Progenitor cell of endocrine pancreas (in vitro differentiated cells): ENCODE measurements around the gene EMX2. TPM values are rescaled to one million over a fixed set of nuclear protein-coding genes. Genes with fewer than 3 reads are reported as not detected.

Source experiments
- DNase-seq: peaks from one replicate; pipeline ENCODE4 v3.0.0; 2021; ENCODE audit warnings: low spot score; ENCODE audit not compliant: unreplicated experiment
- H3K27ac Mint-ChIP-seq: 2 replicates; pipeline ENCODE4 v1.8.0; 2021; ENCODE audit warnings: mild to moderate bottlenecking, moderate library complexity, mixed read lengths
- H3K27me3 Mint-ChIP-seq: 2 replicates; pipeline ENCODE4 v1.8.0; 2021; ENCODE audit warnings: mixed read lengths
- H3K36me3 Mint-ChIP-seq: 2 replicates; pipeline ENCODE4 v1.8.0; 2022; ENCODE audit warnings: mixed read lengths; ENCODE audit not compliant: insufficient read depth
- H3K4me1 Mint-ChIP-seq: 2 replicates; pipeline ENCODE4 v1.8.0; 2021; ENCODE audit warnings: low read depth, mixed read lengths
- H3K4me3 Mint-ChIP-seq: 2 replicates; pipeline ENCODE4 v1.8.0; 2021; ENCODE audit warnings: low read depth, mild to moderate bottlenecking, moderate library complexity, mixed read lengths
- H3K9me3 Mint-ChIP-seq: 2 replicates; pipeline ENCODE4 v1.8.0; 2021; ENCODE audit warnings: low read depth, mixed read lengths
- total RNA-seq: library from RNA; stranded (reverse); gene quantifications from 2 replicates; pipeline ENCODE4 v1.2.1, GENCODE V29; 2021
- TF ChIP-seq, protein P1 (sequence below): fragments of 200-600 bp; sonication (generic); IDR thresholded peaks from one replicate; pipeline ENCODE4 v1.5.0; 2021; ENCODE audit warnings: antibody characterized with exemption, mild to moderate bottlenecking; ENCODE audit not compliant: unreplicated experiment

The EMX2 gene
- total RNA-seq, 1 donor from 2014 or later, result not detected

DNA sequence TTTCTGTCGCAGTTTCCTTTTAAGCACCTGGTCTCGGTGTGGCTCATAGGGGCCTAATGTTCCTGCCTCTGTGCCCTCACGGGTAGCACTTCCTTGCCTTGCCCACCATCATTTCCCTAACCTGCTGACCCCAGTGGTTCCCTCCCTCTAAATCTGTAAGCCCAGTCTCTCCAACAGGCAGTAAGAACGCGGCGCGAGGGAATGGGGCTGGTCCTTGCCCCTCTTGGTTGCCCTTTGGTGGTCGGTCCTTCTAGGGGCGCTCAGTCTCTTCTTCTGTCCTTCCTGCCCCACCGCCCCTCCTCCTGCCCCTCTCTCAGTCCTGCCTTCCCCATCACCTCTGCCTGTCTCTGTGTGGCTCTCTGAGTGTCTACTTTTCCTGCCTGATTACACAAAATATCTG, 21.2 kb downstream of the EMX2 start:
- Mint-ChIP-seq H3K27me3 (peaks cover 45% of the 10 kb centered on the region), H3K4me1 (peaks cover 4% of the 10 kb centered on the region), H3K4me3 (no peak overlapping the region), H3K9me3 (no peaks in the 10 kb centered on the region), H3K27ac (no peak overlapping the region), H3K36me3 (no peaks in the 10 kb centered on the region)
- TF ChIP-seq, protein P1, sequence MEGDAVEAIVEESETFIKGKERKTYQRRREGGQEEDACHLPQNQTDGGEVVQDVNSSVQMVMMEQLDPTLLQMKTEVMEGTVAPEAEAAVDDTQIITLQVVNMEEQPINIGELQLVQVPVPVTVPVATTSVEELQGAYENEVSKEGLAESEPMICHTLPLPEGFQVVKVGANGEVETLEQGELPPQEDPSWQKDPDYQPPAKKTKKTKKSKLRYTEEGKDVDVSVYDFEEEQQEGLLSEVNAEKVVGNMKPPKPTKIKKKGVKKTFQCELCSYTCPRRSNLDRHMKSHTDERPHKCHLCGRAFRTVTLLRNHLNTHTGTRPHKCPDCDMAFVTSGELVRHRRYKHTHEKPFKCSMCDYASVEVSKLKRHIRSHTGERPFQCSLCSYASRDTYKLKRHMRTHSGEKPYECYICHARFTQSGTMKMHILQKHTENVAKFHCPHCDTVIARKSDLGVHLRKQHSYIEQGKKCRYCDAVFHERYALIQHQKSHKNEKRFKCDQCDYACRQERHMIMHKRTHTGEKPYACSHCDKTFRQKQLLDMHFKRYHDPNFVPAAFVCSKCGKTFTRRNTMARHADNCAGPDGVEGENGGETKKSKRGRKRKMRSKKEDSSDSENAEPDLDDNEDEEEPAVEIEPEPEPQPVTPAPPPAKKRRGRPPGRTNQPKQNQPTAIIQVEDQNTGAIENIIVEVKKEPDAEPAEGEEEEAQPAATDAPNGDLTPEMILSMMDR, result no peak
- no peak for DNase-seq

DNA sequence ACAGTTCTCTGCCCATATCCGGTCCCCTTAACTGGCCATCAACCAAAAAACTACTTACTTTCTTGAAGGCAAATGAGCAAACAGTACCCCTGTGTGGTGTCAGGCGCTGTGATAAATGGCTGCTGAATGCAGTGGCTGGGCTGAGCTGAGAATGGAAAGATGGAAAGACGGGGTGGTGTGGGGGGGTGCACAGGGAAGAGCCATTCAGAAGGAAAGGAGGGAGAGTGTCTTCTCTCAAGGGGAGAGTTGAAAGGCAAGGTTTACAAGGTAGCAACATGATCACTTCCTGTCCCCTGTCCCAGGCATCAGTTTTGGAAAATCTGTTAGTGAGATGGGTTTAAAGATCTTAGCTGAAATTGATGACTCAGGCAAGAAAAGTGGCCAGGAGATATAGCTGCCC, 22.5 kb downstream of the EMX2 start:
- no peak overlapping the region for H3K27ac Mint-ChIP-seq
- no peak overlapping the region for H3K4me3 Mint-ChIP-seq
- TF ChIP-seq, protein P1, result no peak
- peaks cover 9% of the 10 kb centered on the region for H3K4me1 Mint-ChIP-seq
- no peak for DNase-seq
- no peaks in the 10 kb centered on the region for H3K9me3 Mint-ChIP-seq
- H3K27me3 Mint-ChIP-seq, result peaks cover 38% of the 10 kb centered on the region
- no peaks in the 10 kb centered on the region for H3K36me3 Mint-ChIP-seq

DNA sequence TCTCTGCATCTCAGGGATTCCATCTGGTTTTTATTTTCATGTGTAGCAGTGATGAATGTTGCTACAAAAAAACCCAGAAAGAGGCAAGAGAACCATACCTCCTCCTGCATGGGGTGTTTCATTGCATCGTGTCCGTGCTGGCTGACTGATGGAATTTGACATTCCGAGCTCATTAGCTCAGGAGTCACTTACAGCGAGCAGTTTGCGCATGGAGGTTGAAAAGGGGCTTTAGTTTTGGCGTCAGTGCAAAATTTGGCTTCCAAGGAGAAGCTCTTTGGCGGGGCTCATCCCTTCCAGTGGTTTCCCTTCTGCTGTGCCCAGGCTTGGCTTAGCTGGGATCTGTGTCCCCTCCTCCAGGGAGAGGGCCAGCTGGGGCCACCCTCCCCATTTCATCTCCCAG, 25.8 kb downstream of the EMX2 start:
- peaks cover 45% of the 10 kb centered on the region for H3K27me3 Mint-ChIP-seq
- no peak overlapping the region for H3K4me3 Mint-ChIP-seq

DNA sequence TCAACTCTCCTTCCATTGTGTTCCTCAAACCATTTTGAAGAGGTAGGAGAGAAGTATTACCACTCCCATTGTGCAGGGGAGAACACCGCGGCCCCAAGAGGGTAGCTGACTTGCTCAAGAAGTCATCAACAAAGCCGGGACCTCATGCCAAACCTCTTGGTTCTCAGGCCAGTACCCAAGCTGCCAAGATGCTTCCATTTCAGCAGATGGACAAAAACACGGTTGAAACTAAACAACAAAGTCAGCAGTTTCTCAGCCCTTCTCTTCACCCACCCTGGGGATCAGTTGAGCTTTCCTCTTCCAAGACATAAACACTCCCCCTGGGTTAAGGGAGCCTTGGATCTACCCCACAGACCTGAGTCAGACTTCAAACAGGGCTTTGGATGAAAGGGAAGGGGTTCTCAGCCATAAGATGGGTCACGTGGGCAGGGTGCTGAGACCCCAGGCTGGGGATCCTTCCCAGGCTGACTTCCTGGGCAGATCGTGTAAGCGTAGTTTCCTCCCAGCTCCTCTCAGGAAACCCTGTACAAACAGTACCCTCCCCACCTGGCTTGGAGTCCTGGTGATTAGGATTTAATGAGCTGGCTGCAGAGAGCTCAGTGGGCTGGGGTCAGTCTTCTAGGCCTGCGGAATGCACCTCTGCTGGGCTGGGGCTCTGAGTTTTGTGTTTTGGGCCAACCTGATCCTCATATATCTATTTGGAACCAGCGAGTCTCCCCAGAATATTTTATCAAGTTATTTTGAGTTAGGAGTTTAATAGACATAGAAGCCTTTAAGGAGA, 27.3 kb downstream of the EMX2 start:
- no peak for DNase-seq
- peaks cover 7% of the 10 kb centered on the region for H3K4me1 Mint-ChIP-seq
- TF ChIP-seq, protein P1, result no peak
- H3K27me3 Mint-ChIP-seq, result peaks cover 49% of the 10 kb centered on the region
- H3K27ac Mint-ChIP-seq, result no peak overlapping the region
- no peaks in the 10 kb centered on the region for H3K9me3 Mint-ChIP-seq
- no peak overlapping the region for H3K4me3 Mint-ChIP-seq
- H3K36me3 Mint-ChIP-seq, result no peaks in the 10 kb centered on the region

More for the DNA sequence above, 25.8 kb downstream of the EMX2 start:
- Mint-ChIP-seq H3K9me3 (no peaks in the 10 kb centered on the region), H3K27ac (no peak overlapping the region), H3K4me1 (peaks cover 10% of the 10 kb centered on the region), H3K36me3 (no peaks in the 10 kb centered on the region)
- no peak for DNase-seq
- TF ChIP-seq, protein P1, result no peak

DNA sequence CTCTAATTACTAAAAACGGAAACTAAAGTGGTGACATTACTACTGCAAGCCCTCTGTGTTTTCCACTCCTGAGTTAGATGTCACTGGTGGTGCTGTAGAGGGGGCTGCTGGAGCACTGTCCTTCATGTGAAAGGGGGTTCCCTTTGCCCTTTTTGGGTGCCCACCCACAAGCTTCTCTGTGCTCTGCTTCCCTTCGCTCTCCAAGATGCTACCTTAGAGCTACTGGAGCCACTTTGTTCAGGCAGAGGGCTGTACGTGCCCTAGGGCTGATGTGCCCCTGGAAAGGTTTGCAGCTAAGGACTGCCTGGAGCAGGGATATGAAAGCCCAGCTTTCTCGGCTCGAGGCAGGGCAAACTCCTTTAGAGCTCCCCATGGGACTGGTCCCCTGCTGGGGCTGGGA, 28.3 kb downstream of the EMX2 start:
- Mint-ChIP-seq H3K27me3 (peaks cover 57% of the 10 kb centered on the region), H3K4me1 (peaks cover 8% of the 10 kb centered on the region)

More for the DNA sequence above, 28.3 kb downstream of the EMX2 start:
- H3K27ac Mint-ChIP-seq, result no peak overlapping the region
- H3K9me3 Mint-ChIP-seq, result no peaks in the 10 kb centered on the region
- H3K36me3 Mint-ChIP-seq, result no peaks in the 10 kb centered on the region
- TF ChIP-seq, protein P1, result no peak
- DNase-seq, result no peak
- H3K4me3 Mint-ChIP-seq, result no peak overlapping the region
